ENCODE data around the gene MPPED2. TPM values are rescaled to one million over a fixed set of nuclear protein-coding genes. Genes with fewer than 3 reads are reported as not detected.

The MPPED2 gene
- total RNA-seq, 1 experiment from 2014 or later: 4.7 TPM

- no peak overlapping the region for H3K27ac Mint-ChIP-seq
- DNase-seq: no peak
- no peak overlapping the region for H3K4ac ChIP-seq (ENCODE audit: low read depth, low read length)
- H3K9me3 Mint-ChIP-seq: no peaks in the 10 kb centered on the region
- no peak overlapping the region for H2BK12ac ChIP-seq (ENCODE audit: insufficient read length, low read depth, low read length)
- H3T11ph ChIP-seq (ENCODE audit: low read length): no peak overlapping the region
- H4K8ac ChIP-seq (replicated peaks; ENCODE audit: insufficient read length, low read depth, low read length): no peak overlapping the region
- H4K5ac ChIP-seq (ENCODE audit: insufficient read length, low read depth, low read length): no peak overlapping the region
- no CpG with 5 or more reads among the region's 13 CpGs for WGBS (ENCODE audit: extremely low coverage, insufficient read length, low lambda C conversion rate)
- no peak for TF ChIP-seq CTCF (conservative IDR thresholded peaks at IDR 0.05)
- no peak overlapping the region for H4K91ac ChIP-seq (ENCODE audit: insufficient read length, low read depth, low read length)
- no peaks in the 10 kb centered on the region for H3K79me1 ChIP-seq (ENCODE audit: insufficient read depth, low read depth, low read length, poor library complexity, severe bottlenecking)
- peaks cover 9% of the 10 kb centered on the region; the same call in 1 of the 2 replicates for H3K4me1 ChIP-seq (ENCODE audit: insufficient read depth, low read length)
- H3K23me2 ChIP-seq (ENCODE audit: insufficient read length, low read depth, low read length, poor library complexity, severe bottlenecking): no peaks in the 10 kb centered on the region
- no peak overlapping the region for H3K9ac ChIP-seq (ENCODE audit: extremely low read depth, insufficient read length, low read length)
- no peak overlapping the region for H3K4me3 Mint-ChIP-seq
- no peak overlapping the region for H2BK20ac ChIP-seq (ENCODE audit: low read depth, low read length, poor library complexity, severe bottlenecking)
- peaks cover 24 to 32% of the 10 kb centered on the region in 2 experiments for H3K4me1 Mint-ChIP-seq
- no peak overlapping the region for H3K4me2 ChIP-seq (ENCODE audit: insufficient read depth, insufficient read length, low read length)
- H2BK15ac ChIP-seq (ENCODE audit: low read depth, low read length): no peak overlapping the region
- no peaks in the 10 kb centered on the region for H4K20me1 ChIP-seq (ENCODE audit: control insufficient read depth, insufficient read depth, insufficient read length)
- no peak overlapping the region for H3K27ac ChIP-seq (ENCODE audit: insufficient read length, low read depth, low read length)
- no peak overlapping the region for H2BK5ac ChIP-seq (ENCODE audit: insufficient read length, low read length)
- H3K23ac ChIP-seq (ENCODE audit: insufficient read length, low read depth, low read length): no peak overlapping the region
- H2AK5ac ChIP-seq (ENCODE audit: insufficient read length, low read length): no peak overlapping the region
- H3K18ac ChIP-seq (ENCODE audit: insufficient read length, low read depth, low read length): no peak overlapping the region
- no peaks in the 10 kb centered on the region for H3K9me3 ChIP-seq (ENCODE audit: control insufficient read depth, low read depth, low read length)
- no peak overlapping the region for H3K14ac ChIP-seq (ENCODE audit: insufficient read depth, low read length)
- H3K56ac ChIP-seq (ENCODE audit: insufficient read length, low read depth, low read length): no peak overlapping the region
- no peaks in the 10 kb centered on the region for H3K36me3 Mint-ChIP-seq (ENCODE audit: insufficient read depth in 1 of 3, low read depth in 3 of 3)
- H3K27me3 ChIP-seq (ENCODE audit: insufficient read depth, low read length): no peaks in the 10 kb centered on the region
- H3K79me2 ChIP-seq (ENCODE audit: insufficient read depth, low read length): no peaks in the 10 kb centered on the region
- no peak overlapping the region for H2BK120ac ChIP-seq (ENCODE audit: low read depth, low read length, poor library complexity, severe bottlenecking)
- no peak overlapping the region for H2AFZ ChIP-seq (ENCODE audit: low read length)
- no peaks in the 10 kb centered on the region for H3K27me3 Mint-ChIP-seq (ENCODE audit: low read depth)
Measured at GRCh38 chr11:30535818-30536217, 50.3 kb downstream of the MPPED2 start.

All from H9 (cell line).